Mucosa of stomach (tissue), 1 donor: ENCODE data around the gene GPC1.

Experiments used
- H3K27me3 ChIP-seq: one replicate; pipeline ENCODE4 v1.7.0; 2013; ENCODE audit warnings: mild to moderate bottlenecking, low read length; ENCODE audit not compliant: control insufficient read depth, insufficient read depth
- H3K36me3 ChIP-seq: one replicate; pipeline ENCODE4 v1.7.0; 2013; ENCODE audit warnings: low read length; ENCODE audit not compliant: control insufficient read depth, insufficient read depth
- H3K4me1 ChIP-seq: one replicate; pipeline ENCODE4 v1.7.0; 2013; ENCODE audit warnings: mild to moderate bottlenecking, low read length; ENCODE audit not compliant: control insufficient read depth, insufficient read depth
- H3K4me3 ChIP-seq: one replicate; pipeline ENCODE4 v1.7.0; 2013; ENCODE audit warnings: low read length
- H3K9ac ChIP-seq: one replicate; pipeline ENCODE4 v1.7.0; 2013; ENCODE audit warnings: mild to moderate bottlenecking, low read length, moderate library complexity
- H3K9me3 ChIP-seq: one replicate; pipeline ENCODE4 v1.7.0; 2013; ENCODE audit warnings: mild to moderate bottlenecking, low read length, moderate library complexity; ENCODE audit not compliant: control insufficient read depth
- donor health status: Pancreatic carcinoma.

GPC1 gene

DNA sequence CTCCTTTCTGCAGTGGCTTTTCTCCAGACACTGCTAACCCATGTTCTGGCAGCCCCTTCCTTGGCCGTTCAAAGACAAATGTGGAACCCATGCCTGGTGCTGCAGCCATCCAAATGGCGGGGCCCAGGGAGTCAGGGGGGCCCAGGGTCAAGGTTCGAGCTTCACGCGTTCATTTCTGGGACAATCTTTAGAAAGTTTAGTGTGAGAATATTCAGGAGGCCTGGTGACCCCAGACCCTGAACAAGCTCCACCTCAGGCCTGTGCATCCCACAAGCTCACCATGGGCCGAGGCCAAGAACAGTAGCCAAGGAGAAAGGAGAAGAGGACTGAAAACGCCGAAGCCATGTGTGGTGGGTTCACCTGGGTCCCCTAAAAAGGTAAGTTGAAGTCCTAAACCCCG, 67.9 kb downstream of the GPC1 start:
- no peaks in the 10 kb centered on the region for H3K27me3 ChIP-seq
- H3K4me3 ChIP-seq: no peak overlapping the region
- no peaks in the 10 kb centered on the region for H3K36me3 ChIP-seq
- no peaks in the 10 kb centered on the region for H3K4me1 ChIP-seq
- no peak overlapping the region for H3K9ac ChIP-seq
- no peaks in the 10 kb centered on the region for H3K9me3 ChIP-seq

DNA sequence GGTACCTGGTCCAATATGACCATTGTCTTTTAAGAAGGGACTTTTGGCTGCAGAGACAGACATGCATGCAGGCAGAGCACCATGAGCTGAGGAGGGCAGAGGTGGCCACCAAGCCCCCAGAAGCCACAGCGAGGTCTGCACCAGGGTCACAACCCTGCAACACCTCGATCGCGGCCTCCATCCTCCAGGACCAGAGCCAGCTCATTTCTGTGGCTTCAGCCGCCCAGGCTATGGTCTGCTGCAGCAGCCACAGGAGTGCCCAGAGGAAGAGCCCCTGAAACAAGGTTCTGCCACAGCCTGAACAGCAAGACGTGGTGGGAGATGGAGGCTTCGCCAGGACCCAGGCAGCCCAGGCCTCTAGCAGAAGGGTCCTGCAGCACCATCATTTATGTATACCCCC, 68.4 kb downstream of the GPC1 start:
- Histone ChIP-seq H3K4me3 (no peak overlapping the region), H3K4me1 (no peaks in the 10 kb centered on the region), H3K27me3 (no peaks in the 10 kb centered on the region), H3K36me3 (no peaks in the 10 kb centered on the region), H3K9me3 (no peaks in the 10 kb centered on the region), H3K9ac (no peak overlapping the region)

DNA sequence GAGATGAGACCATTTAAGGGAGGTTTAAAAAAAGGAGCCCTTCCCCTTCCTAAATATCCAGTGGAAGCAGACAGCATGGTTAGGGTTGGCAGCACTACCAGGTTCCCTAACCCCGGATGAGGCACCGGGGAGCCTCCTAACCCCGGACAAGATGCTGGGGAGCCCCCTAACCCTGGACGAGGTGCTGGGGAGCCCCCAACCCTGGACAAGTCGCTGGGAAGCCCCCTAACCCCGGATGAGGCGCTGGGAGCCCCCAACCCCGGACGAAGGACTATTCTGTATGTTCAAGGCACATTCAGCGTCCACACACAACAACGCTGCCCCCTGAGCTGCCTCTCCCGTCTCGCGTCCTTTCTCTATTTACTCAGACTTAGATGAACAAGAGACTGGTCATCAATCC, 70.4 kb downstream of the GPC1 start:
- H3K9ac ChIP-seq: no peak overlapping the region
- no peaks in the 10 kb centered on the region for H3K27me3 ChIP-seq
- no peak overlapping the region for H3K4me3 ChIP-seq
- no peaks in the 10 kb centered on the region for H3K9me3 ChIP-seq
- no peaks in the 10 kb centered on the region for H3K4me1 ChIP-seq
- no peaks in the 10 kb centered on the region for H3K36me3 ChIP-seq

DNA sequence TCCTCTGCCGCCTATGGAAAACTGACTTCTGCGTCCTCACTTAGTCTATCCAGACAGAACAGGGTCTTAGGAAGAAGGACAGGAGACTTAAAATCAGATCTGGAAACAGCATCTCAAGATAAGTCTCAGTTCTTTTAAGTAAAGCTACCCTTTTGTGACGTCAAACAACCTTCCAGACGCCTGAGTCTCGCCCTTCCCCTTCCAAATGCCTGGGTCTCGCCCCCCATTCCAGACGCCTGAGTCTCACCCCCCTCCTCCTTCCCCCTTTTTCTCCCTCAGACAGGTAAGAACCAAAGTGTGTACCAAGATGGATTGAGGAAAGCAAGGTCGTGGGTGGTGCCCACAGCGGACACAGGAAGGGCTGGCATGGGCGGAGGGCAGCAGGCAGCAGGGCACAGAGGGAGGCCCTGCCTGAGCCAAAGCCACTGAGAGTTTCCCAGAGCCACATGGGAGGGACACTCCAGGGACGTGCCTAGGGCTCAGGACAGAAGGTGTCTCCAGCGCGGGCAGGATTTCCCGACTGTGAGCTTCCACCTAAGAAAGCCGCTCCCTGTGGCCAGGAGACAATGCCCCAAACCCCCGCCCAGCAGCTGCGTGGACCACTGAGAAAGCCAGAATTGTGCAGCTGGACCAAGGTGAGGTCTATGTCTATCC, 71.1 kb downstream of the GPC1 start:
- Histone ChIP-seq H3K4me1 (no peaks in the 10 kb centered on the region), H3K9ac (no peak overlapping the region), H3K9me3 (no peaks in the 10 kb centered on the region), H3K27me3 (no peaks in the 10 kb centered on the region), H3K4me3 (no peak overlapping the region), H3K36me3 (no peaks in the 10 kb centered on the region)

DNA sequence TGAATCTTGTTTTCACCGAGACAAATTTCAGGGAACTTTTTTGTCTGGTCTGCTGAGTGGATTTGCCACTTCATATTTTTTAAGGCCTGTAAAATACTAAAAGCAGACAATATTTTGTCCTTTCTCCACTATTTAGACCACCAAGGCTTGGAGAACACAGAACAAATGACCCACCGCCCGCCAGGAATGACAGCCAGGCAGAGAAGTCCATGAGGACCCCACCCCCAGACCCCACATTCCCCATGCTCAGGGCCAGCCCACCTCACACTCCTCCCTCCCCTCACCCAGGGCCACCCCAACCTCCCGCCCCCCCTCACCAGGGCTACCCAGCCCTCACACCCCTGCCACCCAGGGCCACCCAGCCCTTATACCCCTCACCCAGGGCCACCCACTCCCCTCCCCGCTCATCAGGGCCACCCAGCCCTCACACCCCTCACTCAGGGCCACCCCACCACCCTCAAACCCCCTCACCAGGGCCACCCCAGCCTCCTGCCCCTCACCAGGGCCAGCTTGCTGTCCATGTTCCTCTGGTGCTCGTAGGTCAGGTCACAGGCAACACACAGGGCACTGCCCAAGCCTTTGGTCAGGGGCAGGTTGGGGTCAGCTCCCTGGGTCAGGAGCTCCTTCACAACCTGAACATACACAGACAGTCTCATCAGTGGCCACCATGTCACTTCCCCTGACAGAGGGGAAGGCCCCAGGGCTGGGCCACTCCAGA, 71.8 kb downstream of the GPC1 start:
- no peak overlapping the region for H3K4me3 ChIP-seq
- H3K4me1 ChIP-seq: no peaks in the 10 kb centered on the region
- no peaks in the 10 kb centered on the region for H3K9me3 ChIP-seq
- no peaks in the 10 kb centered on the region for H3K36me3 ChIP-seq
- H3K27me3 ChIP-seq: no peaks in the 10 kb centered on the region
- no peak overlapping the region for H3K9ac ChIP-seq

DNA sequence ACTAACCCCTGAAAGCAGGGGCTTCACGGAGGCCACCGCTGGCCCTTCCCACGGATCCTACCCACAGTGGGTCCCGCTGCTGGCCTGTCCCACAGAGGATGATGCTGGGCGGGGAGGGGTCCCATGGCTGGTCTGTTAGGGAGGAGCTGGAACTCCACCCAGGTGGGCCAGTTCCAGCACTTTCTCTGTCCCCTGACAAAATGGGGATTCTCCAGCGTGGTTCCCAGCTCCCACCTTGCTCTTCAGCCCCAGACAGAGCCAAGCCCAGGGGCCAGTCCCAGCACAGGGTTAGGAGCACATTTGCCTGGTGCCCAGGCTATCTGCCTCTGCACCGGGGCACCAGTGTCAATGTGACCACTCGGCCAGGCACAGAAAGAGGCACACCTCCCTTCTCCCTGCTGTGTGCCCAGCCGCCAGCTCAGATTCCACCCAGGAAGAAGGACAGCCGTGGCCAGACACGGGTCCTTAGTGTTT, 72.4 kb downstream of the GPC1 start:
- Histone ChIP-seq H3K9me3 (no peaks in the 10 kb centered on the region), H3K9ac (no peak overlapping the region), H3K4me3 (no peak overlapping the region), H3K36me3 (no peaks in the 10 kb centered on the region), H3K4me1 (no peaks in the 10 kb centered on the region), H3K27me3 (no peaks in the 10 kb centered on the region)

DNA sequence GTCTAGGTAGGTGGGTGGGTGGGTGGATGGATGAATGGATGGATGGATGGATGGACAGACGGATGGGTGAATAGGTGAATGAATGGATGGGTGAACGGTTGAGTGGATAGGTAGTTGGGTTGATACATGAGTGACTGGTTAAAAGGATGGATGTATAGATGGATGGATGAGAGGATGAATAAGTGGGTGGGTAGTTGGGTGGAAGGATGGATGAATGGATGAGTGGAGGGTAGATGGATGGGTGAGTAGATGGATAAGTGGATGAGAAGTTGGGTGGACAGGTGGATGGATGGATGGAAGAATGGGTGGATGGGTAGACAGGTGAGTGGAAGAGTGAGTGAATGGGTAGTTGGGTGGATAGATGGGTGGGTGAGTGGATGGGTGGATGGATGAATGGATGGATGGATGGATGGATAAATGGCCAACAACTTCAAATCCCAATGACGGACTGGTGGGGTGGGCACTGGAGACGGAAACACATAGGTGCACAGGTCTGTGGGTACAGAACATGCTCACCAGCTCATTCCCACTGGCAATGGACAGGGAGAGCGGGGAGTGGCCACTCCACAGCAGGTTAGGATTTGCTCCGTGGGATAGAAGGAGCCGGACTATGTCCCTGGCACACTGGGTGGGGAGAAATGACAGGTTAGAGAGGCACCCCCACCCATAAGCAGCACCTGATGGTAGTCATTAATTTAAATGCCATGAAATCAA, 73.5 kb downstream of the GPC1 start:
- Histone ChIP-seq H3K4me1 (peaks cover 2% of the 10 kb centered on the region), H3K9me3 (no peaks in the 10 kb centered on the region), H3K4me3 (no peak overlapping the region), H3K9ac (no peak overlapping the region), H3K27me3 (no peaks in the 10 kb centered on the region), H3K36me3 (no peaks in the 10 kb centered on the region)

DNA sequence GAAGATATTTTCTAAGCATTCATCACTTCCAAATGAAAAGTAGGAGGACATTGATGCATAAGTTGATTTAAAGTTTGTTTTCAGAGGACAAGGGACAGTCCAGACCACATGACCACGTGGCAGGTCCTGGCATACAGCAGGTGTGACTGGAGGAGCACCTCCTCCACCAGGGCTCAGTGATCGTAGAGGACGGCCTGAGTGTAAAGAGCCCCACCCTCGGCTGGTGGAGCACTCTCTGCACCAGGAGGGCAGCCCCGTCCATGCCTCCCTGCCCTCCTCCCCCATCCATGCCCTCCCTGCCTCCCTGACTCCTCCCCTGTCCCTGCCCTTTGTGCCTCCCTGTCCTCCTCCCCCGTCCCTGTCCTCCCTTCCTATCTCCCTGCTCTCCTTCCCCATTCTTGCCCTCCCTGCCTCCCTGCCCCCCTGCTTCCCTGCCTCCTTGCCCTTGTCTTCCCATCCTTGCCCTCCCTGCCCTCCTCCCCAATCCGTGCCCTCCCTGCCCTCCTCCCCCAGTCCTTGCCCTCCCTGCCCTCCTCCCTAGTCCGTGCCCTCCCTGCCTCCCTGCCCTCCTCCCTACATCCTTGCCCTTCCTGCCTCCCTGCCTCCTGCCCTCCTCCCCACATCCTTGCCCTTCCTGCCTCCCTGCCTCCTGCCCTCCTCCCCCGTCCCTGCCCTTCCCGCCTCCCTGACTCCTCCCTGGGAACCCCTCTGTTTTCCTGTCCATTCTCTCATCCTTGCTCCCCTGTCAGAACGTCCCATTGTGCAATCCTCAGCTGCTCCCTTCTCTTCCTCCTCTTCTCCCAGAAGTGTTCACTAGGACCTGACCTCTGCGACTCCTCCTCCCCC, 74.4 kb downstream of the GPC1 start:
- no peaks in the 10 kb centered on the region for H3K27me3 ChIP-seq
- H3K9me3 ChIP-seq: no peaks in the 10 kb centered on the region
- no peaks in the 10 kb centered on the region for H3K36me3 ChIP-seq
- peaks cover 4% of the 10 kb centered on the region for H3K4me1 ChIP-seq
- no peak overlapping the region for H3K4me3 ChIP-seq
- no peak overlapping the region for H3K9ac ChIP-seq

DNA sequence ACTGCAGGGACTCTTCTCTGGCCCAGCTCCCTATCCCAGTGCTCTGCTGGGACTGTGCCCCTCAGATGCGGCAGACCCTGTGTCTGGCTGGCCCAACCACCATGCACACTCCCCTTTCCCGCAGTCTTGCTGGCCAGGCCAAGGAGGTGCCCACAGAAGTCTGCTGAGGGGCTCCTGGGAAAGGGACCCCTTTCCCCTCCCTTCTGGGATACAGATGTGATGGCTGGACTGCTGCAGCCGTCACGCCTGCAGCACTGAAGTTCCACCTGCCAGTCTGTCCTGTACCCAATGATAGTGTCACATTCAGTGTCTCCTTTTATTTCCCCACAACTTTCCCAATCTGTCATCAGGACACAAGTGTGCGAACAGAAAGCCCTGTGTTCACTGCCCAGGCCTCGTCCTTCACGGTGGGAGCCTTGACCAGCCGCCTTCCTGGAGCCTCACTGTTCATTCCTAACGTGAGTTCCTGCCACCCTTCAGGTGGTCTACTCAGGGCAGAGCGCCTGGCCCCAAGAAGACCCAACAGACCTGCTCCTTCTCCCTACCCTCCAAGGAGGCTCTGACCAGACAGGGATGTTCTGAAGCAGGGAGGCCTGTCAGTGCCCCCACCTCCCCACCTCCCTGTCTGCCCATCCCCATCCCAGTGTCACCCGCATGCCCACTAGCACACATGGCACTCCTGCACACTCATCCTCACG, 75.2 kb downstream of the GPC1 start:
- Histone ChIP-seq H3K36me3 (no peaks in the 10 kb centered on the region), H3K27me3 (no peaks in the 10 kb centered on the region), H3K4me3 (no peak overlapping the region), H3K4me1 (peaks cover 4% of the 10 kb centered on the region), H3K9me3 (no peaks in the 10 kb centered on the region), H3K9ac (no peak overlapping the region)

DNA sequence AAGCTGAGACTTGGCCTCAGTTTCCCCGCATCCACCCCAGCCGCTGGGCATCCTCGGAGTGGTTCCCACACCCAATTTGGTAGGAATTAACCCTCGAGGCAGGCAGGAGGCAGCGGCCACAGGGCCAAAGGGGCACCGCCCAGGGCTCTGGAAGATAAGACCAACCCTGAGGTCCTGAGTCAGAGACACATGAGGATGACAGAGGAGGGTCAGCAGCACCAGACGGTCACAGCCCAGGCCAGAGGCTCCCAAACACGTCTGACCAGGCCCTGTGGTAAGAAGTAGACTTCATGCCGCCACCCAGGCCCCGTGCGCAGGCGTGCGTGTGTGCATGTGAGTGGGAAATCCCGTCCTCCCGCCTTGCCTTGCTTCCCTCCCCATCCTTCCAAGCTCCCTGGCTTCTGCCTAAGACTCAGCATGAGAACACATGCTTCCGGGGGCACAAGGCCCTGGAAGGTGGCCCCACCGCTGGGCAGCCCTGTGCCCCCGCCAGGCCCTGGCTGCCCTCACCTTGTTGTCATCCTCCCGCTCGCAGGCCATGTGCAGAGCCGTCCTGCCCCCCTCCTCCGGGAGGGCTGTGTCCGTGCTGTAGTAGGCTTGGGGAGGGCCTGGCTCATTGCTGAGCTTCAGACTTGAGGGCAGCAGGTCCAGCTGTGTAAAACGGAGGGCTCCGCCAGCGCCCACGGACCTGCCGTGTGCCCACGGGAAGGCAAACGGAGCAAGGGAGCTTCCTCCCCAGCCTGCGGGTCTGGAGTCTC, 76.1 kb downstream of the GPC1 start:
- H3K4me1 ChIP-seq: peaks cover 4% of the 10 kb centered on the region
- H3K27me3 ChIP-seq: no peaks in the 10 kb centered on the region

DNA sequence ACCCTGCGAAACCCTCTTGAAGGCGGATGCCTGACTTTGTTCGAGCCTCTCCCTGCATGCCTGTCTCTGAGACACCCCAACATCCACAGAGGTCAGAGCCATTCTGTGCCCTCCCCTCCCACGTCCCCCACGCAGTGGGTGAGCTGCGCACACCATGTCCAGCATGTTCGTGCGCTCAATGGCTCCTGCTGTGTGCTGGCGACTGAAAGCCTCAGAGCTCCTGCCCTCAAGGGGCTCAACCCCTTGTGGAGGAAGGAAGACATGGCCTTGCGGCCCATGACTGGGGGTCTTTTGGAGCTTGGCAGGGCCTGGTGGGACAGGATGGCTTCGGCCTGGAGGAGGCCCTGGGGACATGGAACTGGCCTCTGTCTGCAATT, 76.6 kb downstream of the GPC1 start:
- Histone ChIP-seq H3K9me3 (no peaks in the 10 kb centered on the region), H3K36me3 (no peaks in the 10 kb centered on the region), H3K27me3 (no peaks in the 10 kb centered on the region), H3K4me1 (peaks cover 4% of the 10 kb centered on the region), H3K9ac (no peak overlapping the region), H3K4me3 (no peak overlapping the region)

More for the DNA sequence above, 76.1 kb downstream of the GPC1 start:
- H3K36me3 ChIP-seq: no peaks in the 10 kb centered on the region
- H3K9ac ChIP-seq: no peak overlapping the region
- no peak overlapping the region for H3K4me3 ChIP-seq
- no peaks in the 10 kb centered on the region for H3K9me3 ChIP-seq
